ENCODE measurements around the gene LCORL. TPM values are rescaled to one million over a fixed set of nuclear protein-coding genes. Genes with fewer than 3 reads are reported as not detected.

The LCORL gene
- total RNA-seq, 4 donors from 2014 or later, result 11.4 to 23.6 (median 13.0) TPM

- no peak for TF ChIP-seq CTCF (IDR thresholded peaks at IDR 0.05)
- ATAC-seq (ENCODE audit: low FRiP score) (no peak), DNase-seq (ENCODE audit: low spot score) (no peak)
Observed at GRCh38 chr4:17964576-17964975, 57.0 kb downstream of the LCORL start.

- ATAC-seq (ENCODE audit: low FRiP score) (no peak), DNase-seq (ENCODE audit: low spot score) (no peak)
- TF ChIP-seq CTCF (IDR thresholded peaks at IDR 0.05), result no peak
Observed at GRCh38 chr4:17962171-17962570, 59.4 kb downstream of the LCORL start.

- DNase-seq (ENCODE audit: low spot score) (no peak), ATAC-seq (ENCODE audit: low FRiP score) (no peak)
- no peak for TF ChIP-seq CTCF (IDR thresholded peaks at IDR 0.05)
Observed at GRCh38 chr4:17961249-17961648, 60.3 kb downstream of the LCORL start.

GRCh38 chr4:17958181-17958580 is 63.4 kb downstream of the LCORL start:
- ATAC-seq (ENCODE audit: low FRiP score) (no peak), DNase-seq (ENCODE audit: low spot score) (no peak)
- TF ChIP-seq CTCF (IDR thresholded peaks at IDR 0.05), result no peak

- TF ChIP-seq CTCF (IDR thresholded peaks at IDR 0.05), result no peak
- DNase-seq (ENCODE audit: low spot score) (no peak), ATAC-seq (ENCODE audit: low FRiP score) (no peak)
Observed at GRCh38 chr4:17957688-17958087, 63.9 kb downstream of the LCORL start.

- ATAC-seq (ENCODE audit: low FRiP score) (no peak), DNase-seq (ENCODE audit: low spot score) (no peak)
- TF ChIP-seq CTCF (IDR thresholded peaks at IDR 0.05), result no peak
Observed at GRCh38 chr4:17956245-17956644, 65.3 kb downstream of the LCORL start.

- no peak for DNase-seq (ENCODE audit: low spot score)
- no peak for ATAC-seq (ENCODE audit: low FRiP score)
- no peak for TF ChIP-seq CTCF (IDR thresholded peaks at IDR 0.05)
Observed at GRCh38 chr4:17945303-17945702, 76.3 kb downstream of the LCORL start.

Data from omental fat pad (tissue), 4 donors.